Psoas muscle (tissue), 8 donors: ENCODE data around the gene REEP2. TPM values are rescaled to one million over a fixed set of nuclear protein-coding genes. Genes with fewer than 3 reads are reported as not detected.
A peak's percentile ranks its signal among the peaks of the same experiment; 100 is the strongest.

ENCODE experiments used
- ATAC-seq, 4 donors: fragments of 200-7000 bp; cut with Tn5 transposase; one replicate each; pipeline ENCODE4 v1.9.1; 2020; ENCODE audit warnings: moderate library complexity in 3 of 4, mild to moderate bottlenecking in 2 of 4
- DNase-seq, 2 donors: peaks; one replicate each; pipeline ENCODE4 v3.0.0-alpha.2; 2020
- H3K27ac ChIP-seq: fragments of 200-600 bp; one replicate; pipeline ENCODE4 v1.8.0; 2022
- H3K27me3 ChIP-seq, 3 donors: fragments of 200-600 bp in 1 of 3; one replicate each; pipeline versions ENCODE4 v1.6.1 to v1.8.0; 2013 to 2022; ENCODE audit warnings: low read length in 2 of 3, mild to moderate bottlenecking in 2 of 3, moderate library complexity in 1 of 3; ENCODE audit not compliant: insufficient read depth in 3 of 3
- H3K36me3 ChIP-seq, 2 donors: fragments of 200-600 bp in 1 of 2; one replicate each; pipeline versions ENCODE4 v1.6.1 to v1.8.0; 2013 to 2022; ENCODE audit warnings: low read depth in 1 of 2, mild to moderate bottlenecking in 1 of 2, moderate library complexity in 1 of 2; ENCODE audit not compliant: insufficient read depth in 1 of 2
- H3K4me1 ChIP-seq: fragments of 200-600 bp; one replicate; pipeline ENCODE4 v1.8.0; 2022
- H3K4me3 ChIP-seq: fragments of 200-600 bp; one replicate; pipeline ENCODE4 v1.8.0; 2022; ENCODE audit warnings: mild to moderate bottlenecking
- H3K9me3 ChIP-seq: fragments of 200-600 bp; one replicate; pipeline ENCODE4 v1.8.0; 2022
- WGBS, 3 donors: extraction: QIAGEN DNeasy Blood & Tissue Kit; methylation state at CpG; one replicate each; pipeline versions ENCODE4 v1.1.6 to v1.1.7; 2013; 5-methylcytosine and 5-hydroxymethylcytosine counted together
- intact Hi-C, 2 donors: fragments of 100-400 bp; cut with DNase I; formaldehyde crosslinking; loops; one replicate each; pipeline versions ENCODE4 v1.11.0 to v1.14.2; 2022
- polyA plus RNA-seq, 3 donors: library from polyadenylated mRNA; stranded (reverse); fragments of 200-250 nt; gene quantifications; one replicate each; pipeline ENCODE4 v1.2.3, GENCODE V29; 2013
- total RNA-seq, 4 donors: library from RNA; stranded (reverse); fragmentation: NEBNext Ultra II Directional in 2 of 4; extraction: Animal tissue kit (Norgen Biotek cat#: 25700) in 2 of 4; gene quantifications; one replicate each; pipeline versions ENCODE4 v1.2.1 to v1.2.4, GENCODE V29; 2021 to 2023
- TF ChIP-seq, protein P1 (sequence below): fragments of 200-600 bp; IDR thresholded peaks from one replicate; pipeline ENCODE4 v1.8.0; 2022; ENCODE audit warnings: antibody characterized with exemption
- donor health status: healthy with polysubstance abuse.
- donor health status: DM: no; HTN: no; CAD: no; lungs with moderate emphysema.
- donor health status: Bipolar disorder and iron deficiency.
- donor health status: healthy.
- donor health status: DM: yes; HTN: yes; CAD: no.
- donor health status: DM: no; HTN: no; CAD: no.
- donor health status: DM: no; HTN: no; CAD: no.
- donor health status: DM: yes; HTN: yes; CAD: no.

The REEP2 gene
- total and polyA plus RNA-seq, 7 donors, result 0.85 to 6.6 (median 2.4) TPM

DNA sequence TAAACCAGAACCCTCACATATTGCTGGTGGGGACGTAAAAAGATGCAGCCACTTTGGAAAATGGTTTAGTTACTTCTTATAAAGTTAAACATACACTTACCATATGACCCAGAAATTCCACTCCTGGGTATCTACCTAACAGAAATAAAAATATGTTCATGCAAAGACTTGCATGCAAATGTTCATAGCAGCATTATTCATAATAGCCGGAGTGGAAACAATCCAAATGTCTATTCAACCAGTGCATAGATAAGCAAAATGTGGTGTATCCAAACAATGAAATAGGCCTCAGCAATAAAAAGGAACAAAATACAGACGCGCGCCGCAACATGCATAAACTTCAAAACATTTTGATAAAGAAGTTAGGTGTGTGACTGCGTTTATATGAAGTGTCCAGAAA, 38.1 kb downstream of the REEP2 start:
- Histone ChIP-seq H3K27ac (no peak overlapping the region), H3K4me3 (no peak overlapping the region), H3K4me1 (no peaks in the 10 kb centered on the region), H3K36me3 (no peaks in the 10 kb centered on the region), H3K27me3 (no peaks in the 10 kb centered on the region), H3K9me3 (no peaks in the 10 kb centered on the region)
- intact Hi-C loops, result no loop called here
- WGBS, 3 donors, result 92 to 94% (median 93%) methylated on average over 7 of the region's 7 CpGs
- ATAC-seq, result no peak
- TF ChIP-seq, protein P1, sequence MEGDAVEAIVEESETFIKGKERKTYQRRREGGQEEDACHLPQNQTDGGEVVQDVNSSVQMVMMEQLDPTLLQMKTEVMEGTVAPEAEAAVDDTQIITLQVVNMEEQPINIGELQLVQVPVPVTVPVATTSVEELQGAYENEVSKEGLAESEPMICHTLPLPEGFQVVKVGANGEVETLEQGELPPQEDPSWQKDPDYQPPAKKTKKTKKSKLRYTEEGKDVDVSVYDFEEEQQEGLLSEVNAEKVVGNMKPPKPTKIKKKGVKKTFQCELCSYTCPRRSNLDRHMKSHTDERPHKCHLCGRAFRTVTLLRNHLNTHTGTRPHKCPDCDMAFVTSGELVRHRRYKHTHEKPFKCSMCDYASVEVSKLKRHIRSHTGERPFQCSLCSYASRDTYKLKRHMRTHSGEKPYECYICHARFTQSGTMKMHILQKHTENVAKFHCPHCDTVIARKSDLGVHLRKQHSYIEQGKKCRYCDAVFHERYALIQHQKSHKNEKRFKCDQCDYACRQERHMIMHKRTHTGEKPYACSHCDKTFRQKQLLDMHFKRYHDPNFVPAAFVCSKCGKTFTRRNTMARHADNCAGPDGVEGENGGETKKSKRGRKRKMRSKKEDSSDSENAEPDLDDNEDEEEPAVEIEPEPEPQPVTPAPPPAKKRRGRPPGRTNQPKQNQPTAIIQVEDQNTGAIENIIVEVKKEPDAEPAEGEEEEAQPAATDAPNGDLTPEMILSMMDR, result no peak
- no peak for DNase-seq

DNA sequence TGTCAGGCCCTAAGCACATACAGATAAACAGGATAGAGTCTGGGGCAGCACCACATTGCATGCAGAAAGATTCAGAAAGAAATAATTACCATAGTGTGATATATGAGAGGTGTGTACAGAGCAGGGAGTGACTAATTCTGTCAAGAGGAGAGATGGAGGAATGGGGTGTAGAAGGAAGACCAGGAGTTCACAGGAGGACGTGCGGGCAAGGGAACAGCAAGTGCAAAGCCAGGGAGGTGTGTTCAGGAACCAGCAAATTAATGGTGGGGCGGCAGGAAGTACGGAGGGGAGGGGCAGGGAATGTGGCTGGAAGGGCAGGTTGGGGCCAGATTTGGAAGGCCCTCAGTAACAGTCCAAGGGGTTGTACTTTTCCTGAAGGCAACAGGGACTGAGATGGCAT, 43.8 kb downstream of the REEP2 start:
- Histone ChIP-seq H3K9me3 (no peaks in the 10 kb centered on the region), H3K27me3 (no peaks in the 10 kb centered on the region), H3K4me1 (no peaks in the 10 kb centered on the region), H3K36me3 (no peaks in the 10 kb centered on the region), H3K4me3 (no peak overlapping the region), H3K27ac (no peak overlapping the region)
- ATAC-seq, result no peak
- no peak for DNase-seq
- WGBS, 3 donors, result 59 to 66% (median 64%) methylated on average over 4 of the region's 4 CpGs
- intact Hi-C loops, result no loop called here
- TF ChIP-seq, protein P1, result no peak

DNA sequence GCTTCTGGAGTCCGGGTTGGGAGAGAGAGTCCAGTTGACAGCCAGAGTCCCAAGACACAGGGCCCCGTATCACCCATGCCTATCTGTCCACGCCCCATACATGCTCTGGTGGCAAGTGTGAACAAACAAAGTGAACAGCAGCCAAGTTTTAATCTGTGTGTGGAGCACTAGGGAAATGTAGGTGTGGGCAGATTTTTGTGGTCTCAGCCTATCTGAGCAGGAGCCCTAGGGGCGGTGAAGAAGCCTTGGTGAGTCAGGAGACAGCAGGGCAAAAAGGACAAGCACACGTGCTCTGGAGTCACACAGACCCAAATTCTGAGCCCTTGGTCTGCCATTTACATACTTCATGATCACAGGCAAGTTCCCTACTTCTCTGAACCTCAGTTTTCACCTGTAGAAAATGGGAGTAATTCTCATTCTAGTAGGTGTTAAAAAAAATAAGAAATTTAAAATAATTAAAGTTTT, 49.7 kb downstream of the REEP2 start:
- TF ChIP-seq, protein P1, result no peak
- 84 to 95% (median 85%) methylated on average over 5 of the region's 5 CpGs for WGBS, 3 donors

DNA sequence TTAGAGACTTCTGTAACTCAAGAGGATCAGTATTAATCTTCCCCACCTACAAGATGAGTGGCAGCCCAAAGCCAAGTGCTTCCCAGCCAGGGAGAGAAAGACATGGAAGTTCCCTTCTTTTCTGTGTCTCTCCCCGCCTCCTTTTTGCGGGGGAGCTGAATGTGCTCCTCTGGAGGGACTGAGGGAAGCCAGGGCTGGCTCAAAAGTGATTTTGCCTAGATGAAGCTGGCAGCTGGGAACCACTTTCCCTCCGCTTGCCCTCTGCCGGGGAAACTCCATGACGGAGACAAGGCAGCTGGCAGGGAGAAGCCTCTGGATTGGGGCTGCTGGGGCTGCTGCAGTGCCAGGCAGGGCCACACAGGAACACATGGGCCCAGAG, 50.8 kb downstream of the REEP2 start:
- Histone ChIP-seq H3K27ac (no peak overlapping the region), H3K4me1 (peaks cover 10% of the 10 kb centered on the region), H3K4me3 (no peak overlapping the region), H3K9me3 (no peaks in the 10 kb centered on the region), H3K27me3 (peaks cover 0 to 15% (median 2%) of the 10 kb centered on the region in 3 donors), H3K36me3 (no peaks in the 10 kb centered on the region)
- TF ChIP-seq, protein P1, result no peak
- DNase-seq, result no peak
- 23 to 45% (median 37%) methylated on average over 5 of the region's 5 CpGs for WGBS, 3 donors
- intact Hi-C loops, result loop anchor here (2.0 to 10.0 kb wide), 2 partner anchors 23 to 265 kb away; no protein-coding TSS in a partner anchor
- peak in 1 of 4 donors; percentile 11 for ATAC-seq

More for the DNA sequence above, 49.7 kb downstream of the REEP2 start:
- Histone ChIP-seq H3K9me3 (no peaks in the 10 kb centered on the region), H3K4me1 (peaks cover 10% of the 10 kb centered on the region), H3K36me3 (no peaks in the 10 kb centered on the region), H3K27ac (no peak overlapping the region), H3K27me3 (peaks cover 0 to 15% (median 2%) of the 10 kb centered on the region in 3 donors), H3K4me3 (no peak overlapping the region)
- no peak for ATAC-seq
- intact Hi-C loops, result loop anchor here in 1 of 2 donors (2.0 kb wide), 1 partner anchor 22 kb away; no protein-coding TSS in a partner anchor
- DNase-seq, result no peak
